Left hindlimb (tissue), 1 donor: ENCODE results near the gene DPH1.

Experiments used
- DNase-seq: peaks from one replicate; pipeline ENCODE4 v3.0.0-alpha.2; 2018

The DPH1 gene

DNA sequence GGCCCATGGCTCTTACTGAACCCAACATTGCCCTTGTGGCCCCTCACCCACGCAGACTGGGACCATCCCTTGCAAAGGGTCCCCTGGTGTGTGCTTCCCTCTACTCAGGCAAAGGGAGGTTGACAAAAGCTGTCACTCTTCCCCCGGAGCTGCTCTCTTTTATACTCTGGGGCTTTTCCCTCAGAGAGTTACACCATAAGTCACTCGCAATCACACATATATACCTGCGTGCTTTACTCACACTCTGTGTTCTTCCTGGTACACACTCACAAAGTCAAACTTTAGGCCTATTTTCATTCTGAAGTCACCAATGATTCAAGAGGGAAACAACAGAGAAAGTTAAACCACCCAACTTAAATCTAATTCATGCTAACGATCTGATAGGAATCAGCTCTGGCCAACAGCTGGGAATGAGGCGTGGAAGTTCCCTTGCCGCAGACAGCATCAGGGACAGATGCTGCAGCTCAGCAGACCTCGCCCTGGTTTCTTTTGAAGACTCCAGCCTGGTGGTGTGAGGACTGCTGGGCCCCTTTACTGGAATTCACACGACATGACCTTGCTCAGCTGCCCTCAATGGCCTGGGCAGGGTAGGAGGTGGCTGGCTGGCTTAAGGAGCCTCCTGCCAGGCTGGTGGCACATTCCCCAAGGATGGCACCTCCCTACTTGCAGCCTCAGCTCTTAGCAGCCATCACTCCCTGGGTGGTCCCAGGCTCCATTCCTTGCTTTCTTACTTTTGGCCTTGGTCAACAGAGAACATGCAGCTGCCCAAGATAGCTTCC, 52.2 kb downstream of the DPH1 start:
- DNase-seq, result no peak

DNA sequence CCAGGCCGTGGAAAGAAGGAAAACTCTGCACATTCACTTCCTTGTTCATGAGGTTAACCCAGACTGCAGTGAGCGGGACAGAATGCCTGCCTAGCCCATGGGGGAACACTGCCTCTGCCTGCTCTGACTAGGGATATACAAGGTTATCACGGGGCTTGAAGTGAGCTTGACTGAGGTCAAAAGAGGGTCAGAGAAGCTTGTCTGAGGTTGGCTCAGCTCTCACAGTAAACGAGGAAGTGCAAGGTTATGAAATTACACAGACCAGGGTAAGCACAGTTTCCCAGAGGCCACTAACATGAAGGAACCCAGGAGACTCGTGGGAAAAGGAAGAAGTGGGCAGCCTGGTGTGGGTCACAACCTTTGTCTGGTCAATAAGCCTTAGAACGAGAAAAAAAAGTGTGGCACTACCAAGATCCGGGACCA, 53.7 kb downstream of the DPH1 start:
- no peak for DNase-seq

DNA sequence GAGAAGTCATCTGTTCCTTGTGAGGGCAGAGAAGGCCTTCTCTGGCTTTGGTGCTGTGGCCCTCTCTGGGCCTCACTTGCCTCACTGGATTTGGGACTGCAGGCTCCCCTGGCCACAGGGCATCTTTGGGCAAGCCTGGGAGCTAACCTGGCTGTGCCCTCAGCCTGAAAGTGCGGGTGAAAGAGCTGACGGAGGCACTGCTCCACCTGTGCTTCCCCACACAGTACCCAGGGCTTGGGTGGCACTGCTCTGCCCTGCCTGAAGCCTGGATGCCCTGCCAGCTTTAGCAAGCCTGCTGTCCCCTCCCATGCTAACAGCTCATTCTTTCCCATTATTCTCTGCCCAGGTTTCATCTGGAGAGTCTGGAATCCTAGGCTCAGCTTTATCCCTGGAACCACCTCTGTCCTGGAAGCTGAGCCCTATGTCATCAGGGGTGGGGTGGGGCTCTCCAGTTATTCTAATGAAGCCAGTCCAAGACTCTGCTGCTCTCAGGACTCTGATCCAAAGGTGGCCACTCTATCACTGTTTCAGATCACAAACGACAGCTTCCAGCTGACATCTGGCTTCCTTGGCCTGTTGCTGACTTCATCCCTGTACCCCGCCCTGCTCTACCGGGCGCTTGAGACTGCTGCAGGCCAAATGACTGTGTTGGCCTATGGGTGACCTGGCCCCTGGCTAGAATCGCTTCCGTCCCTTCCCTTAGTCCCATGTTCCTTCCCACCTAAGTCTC, 54.2 kb downstream of the DPH1 start:
- DNase-seq, result peak; percentile 67

DNA sequence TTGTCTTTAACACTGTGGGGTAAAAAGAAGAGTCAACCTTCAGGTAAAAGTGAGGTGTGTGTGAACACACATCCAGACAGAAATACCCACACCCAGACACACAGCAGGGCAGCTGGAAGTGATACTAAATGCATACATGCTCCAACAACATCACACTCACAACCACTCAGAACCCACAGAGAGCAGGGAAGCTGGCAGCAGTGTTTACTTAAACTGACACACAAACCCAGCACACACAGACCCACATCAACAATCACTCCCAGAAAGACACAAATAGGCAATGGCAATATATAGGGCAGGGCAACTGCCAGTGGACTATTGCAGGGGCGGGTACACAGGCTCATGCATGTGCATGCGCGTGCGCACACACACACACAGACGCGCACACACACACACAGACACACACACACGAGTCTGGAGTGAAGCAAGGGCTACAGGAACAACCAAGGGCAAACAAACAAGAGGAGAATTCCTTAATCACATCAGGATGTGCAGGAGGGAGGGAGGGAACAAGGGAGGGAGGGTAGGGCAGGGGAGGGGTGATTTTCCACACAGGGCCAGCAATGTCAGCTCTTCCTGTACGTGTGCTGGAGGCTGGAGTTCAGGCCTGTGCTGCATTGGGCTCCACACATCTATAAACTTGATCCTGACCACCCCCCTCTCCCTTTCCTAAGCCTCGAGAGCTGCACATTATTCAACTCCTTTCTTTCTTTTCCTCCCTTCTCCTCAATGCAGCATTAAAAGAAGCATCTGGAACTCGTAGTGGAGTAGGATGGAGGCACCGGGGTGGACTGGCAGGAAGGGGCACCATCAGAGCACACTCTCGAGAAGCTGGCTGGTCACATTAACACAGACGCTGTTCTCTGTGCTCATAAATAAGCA, 55.1 kb downstream of the DPH1 start:
- DNase-seq, result peak; percentile 87

DNA sequence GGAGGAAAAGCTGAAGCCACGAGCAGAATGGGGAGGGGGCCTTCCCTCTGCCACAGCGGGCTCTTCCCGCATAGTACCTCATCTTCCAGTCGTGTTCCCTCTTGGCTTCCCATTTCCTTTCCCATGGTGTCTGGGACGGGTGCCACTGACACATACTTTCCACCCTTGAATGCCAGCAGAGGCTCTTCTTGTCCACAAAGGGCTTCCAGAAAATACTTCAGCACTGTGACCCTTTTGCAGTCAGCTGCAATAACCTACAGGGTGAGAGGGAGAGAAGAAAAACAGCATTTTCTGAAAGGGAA, 55.6 kb downstream of the DPH1 start:
- DNase-seq, result peak; percentile 88

DNA sequence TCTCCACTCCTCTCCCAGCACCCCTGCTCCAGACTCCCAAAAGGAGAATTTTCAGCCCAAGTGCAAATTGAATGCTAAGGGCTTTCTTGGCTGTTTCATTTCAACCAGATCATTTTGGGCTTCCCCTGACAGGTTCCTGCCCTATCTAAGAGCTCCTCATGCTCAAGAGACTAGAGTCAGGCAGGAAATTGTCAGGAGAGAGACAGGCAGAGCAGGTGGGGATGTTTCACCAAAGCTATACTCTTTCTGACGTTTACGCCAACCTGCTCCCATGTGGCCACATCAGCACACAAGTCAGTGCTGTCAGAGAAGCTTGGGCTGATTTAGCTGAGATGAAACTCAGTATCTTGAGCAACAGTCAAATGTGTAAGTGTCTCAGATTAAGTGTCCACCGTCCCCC, 56.4 kb downstream of the DPH1 start:
- DNase-seq, result no peak

DNA sequence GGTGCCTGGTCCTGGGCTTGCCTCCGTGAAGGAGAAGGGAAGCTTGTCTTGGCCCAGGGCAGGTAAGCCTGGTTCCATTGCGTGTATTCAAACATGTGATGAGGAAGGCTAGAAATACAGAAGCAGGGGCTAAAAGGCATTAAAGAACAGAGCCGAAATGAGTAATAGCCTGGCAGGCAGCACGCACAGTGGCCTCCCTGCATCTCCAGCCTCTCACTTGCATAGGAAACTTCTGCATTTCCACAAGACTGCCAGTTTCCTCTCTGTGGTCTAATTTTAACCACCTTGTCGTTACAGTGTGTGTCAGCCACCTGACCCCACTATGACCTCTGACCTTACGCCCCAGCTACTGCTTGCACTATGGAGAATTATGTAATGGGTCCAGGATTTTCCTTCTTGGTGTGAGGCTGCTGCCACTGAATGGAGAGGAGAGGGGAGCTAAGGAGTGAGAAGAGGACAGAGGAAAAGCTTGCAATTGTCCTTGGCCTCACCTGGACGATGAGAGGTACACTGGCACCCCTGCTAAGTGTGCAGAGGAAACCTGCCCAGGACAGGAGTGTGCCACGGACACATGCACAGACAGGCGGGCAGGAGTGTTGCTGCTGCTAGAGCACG, 57.8 kb downstream of the DPH1 start:
- no peak for DNase-seq

DNA sequence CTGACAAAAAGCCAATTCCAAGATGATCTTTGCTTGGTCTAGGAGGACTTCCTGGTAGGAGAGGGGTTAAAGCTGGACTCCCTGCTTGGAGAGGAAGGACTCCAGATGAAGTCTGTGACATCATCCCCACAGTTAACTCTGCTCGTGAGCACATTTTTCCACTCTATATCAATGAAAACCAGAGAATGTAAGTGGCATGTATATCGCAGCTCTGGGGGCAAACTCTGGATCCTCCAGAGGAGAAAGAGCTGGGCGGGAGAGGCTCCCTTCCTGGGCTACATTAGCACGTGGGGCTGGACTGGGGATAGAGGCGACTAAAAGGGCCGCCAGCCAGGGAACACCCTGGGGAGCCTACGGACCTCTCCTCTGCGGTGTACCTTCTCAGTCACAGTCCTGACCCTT, 59.1 kb downstream of the DPH1 start:
- DNase-seq, result no peak

DNA sequence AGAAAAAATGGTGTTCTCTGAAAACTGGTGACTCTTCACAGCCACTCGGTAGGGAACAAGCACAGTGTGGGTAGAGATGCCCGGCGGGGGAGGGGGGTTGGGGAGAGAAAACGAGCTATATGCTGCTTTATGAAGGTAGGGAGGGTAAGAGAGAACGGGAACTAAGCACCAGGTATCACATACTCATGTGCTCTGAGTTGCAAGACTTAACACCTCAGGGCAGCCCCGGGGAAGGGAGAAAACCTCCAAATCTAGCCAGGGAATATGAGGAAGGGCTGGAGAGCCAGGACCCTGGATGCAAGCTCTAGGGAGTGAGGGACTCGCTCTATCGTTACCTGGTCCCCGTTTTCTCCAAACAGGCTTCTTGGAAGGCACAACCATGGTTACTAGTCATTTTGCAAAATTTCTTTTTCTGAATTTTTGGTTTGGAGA, 60.3 kb downstream of the DPH1 start:
- DNase-seq, result no peak

DNA sequence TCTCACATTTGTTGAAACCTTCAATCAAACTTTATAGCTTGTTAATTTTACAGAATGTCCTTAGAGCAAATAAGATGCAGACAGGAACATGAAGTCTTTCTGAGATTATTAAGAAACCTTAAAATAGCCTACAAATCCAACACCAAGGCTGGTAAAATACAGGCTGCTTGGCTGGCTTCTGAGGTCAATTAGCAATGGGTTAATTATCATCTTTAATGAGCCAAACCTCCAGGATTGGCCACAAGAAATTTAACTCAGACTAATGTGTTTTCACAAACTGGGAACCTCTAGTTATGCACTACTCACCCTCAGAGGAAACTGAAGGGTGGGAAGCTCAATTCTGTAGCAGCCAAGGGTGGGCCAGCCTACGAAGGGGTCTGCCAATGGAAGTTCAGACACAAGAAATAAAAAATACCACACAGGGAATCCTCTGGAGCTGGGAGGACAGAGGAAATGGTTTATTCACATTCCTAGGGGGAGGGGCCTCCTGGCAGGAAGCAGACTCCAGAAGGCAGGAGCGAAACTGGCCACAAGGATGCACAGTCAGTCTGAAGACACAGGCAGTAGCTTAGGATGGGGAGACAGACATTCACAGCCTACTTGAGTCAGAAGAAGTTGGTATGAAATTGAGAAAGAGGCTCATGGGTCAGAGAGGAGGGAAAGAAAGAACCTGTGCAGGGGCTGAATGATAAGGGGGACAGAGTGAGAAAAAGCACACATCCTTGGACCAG, 61.0 kb downstream of the DPH1 start:
- peak; percentile 86 for DNase-seq

DNA sequence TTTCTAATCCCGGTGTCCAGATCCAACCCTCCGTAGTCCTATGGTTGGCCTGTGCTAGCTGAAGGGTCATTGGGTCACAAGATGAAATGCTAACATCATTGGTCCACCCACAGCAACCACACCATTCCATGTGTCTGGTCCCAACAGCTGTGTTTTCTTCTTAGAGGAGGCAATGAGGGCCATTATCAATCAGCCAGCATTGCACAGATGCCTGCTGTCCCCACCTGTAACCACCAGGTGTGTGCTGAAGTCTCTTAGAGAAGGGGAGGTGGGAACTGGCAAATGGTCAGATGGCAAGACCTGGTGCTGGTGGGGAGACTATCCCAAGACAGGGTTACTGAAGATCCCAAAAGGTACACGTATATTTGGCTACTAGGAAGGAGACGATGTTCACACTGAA, 62.3 kb downstream of the DPH1 start:
- DNase-seq, result no peak

DNA sequence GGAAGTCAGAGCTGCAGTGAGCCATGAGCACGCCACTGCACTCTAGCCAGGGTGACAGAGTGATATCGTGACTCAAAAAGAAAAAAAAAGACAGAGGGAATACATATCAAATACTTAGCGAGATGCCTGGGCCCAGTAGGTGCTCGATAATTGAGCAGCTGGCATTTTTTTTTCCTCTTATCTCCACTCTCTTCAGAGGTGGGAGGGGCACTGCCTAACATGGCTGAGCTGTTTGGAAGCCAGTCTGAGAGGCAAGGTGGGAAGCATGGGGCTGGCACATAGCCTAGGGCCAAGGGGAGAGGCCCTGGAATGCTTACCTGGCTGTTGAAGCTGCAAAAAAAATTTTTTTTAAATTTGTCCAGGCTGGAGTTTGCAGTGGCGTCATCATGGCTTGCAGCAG, 63.4 kb downstream of the DPH1 start:
- DNase-seq, result no peak
